CD8-positive, alpha-beta memory T cell (primary cell): ENCODE measurements around the gene MTA1. TPM values are rescaled to one million over a fixed set of nuclear protein-coding genes. Genes with fewer than 3 reads are reported as not detected.

Experiments
- CTCF ChIA-PET: fragments of 350-600 bp; sonication (Branson Sonifier 250); formaldehyde crosslinking; loops from one replicate; lab custom pipeline; 2021; ENCODE audit warnings: antibody characterized with exemption; lab: Charles Lee
- POLR2A ChIA-PET: fragments of 350-600 bp; sonication (Branson Sonifier 250); formaldehyde crosslinking; loops from one replicate; lab custom pipeline; 2021; ENCODE audit warnings: antibody characterized with exemption; lab: Charles Lee
- DNase-seq, 5 donors: peaks; one replicate each; pipeline versions ENCODE4 v3.0.0 to v3.0.0-alpha.2; 2020 to 2022; ENCODE audit warnings: mixed read lengths in 1 of 5
- H3K27ac ChIP-seq: one replicate; pipeline ENCODE4 v1.7.0; 2013; ENCODE audit warnings: low read depth, mild to moderate bottlenecking, low read length, moderate library complexity
- H3K27me3 ChIP-seq: 2 replicates; pipeline ENCODE4 v1.7.0; 2013; ENCODE audit warnings: low read length, mild to moderate bottlenecking; ENCODE audit not compliant: insufficient read depth, poor library complexity, severe bottlenecking
- H3K36me3 ChIP-seq: 2 replicates; pipeline ENCODE4 v1.7.0; 2013; ENCODE audit warnings: mild to moderate bottlenecking, low read length, moderate library complexity; ENCODE audit not compliant: insufficient read depth
- H3K4me1 ChIP-seq: 2 replicates; pipeline ENCODE4 v1.7.0; 2013; ENCODE audit warnings: mild to moderate bottlenecking, low read length, moderate library complexity; ENCODE audit not compliant: insufficient read depth
- H3K4me3 ChIP-seq: 2 replicates; pipeline ENCODE4 v1.7.0; 2013; ENCODE audit warnings: mild to moderate bottlenecking, low read length
- H3K9me3 ChIP-seq: 2 replicates; pipeline ENCODE4 v1.7.0; 2013; ENCODE audit warnings: mild to moderate bottlenecking, low read length
- H3K27ac Mint-ChIP-seq, 8 donors: one replicate each; pipeline ENCODE4 v1.8.0; 2020 to 2021; ENCODE audit warnings: mixed read lengths in 8 of 8, mild to moderate bottlenecking in 6 of 8, inconsistent platforms in 3 of 8, moderate library complexity in 3 of 8
- H3K27me3 Mint-ChIP-seq, 2 donors: one replicate each; pipeline ENCODE4 v1.8.0; 2020 to 2021; ENCODE audit warnings: mixed read lengths in 2 of 2, mild to moderate bottlenecking in 1 of 2, moderate library complexity in 1 of 2
- H3K36me3 Mint-ChIP-seq, 3 donors: one replicate each; pipeline ENCODE4 v1.8.0; 2020 to 2021; ENCODE audit warnings: mixed read lengths in 3 of 3, inconsistent platforms in 1 of 3, mild to moderate bottlenecking in 1 of 3
- H3K4me1 Mint-ChIP-seq, 3 donors: one replicate each; pipeline ENCODE4 v1.8.0; 2020 to 2021; ENCODE audit warnings: mixed read lengths in 3 of 3, inconsistent platforms in 1 of 3, mild to moderate bottlenecking in 1 of 3
- H3K4me3 Mint-ChIP-seq, 7 donors: one replicate each; pipeline ENCODE4 v1.8.0; 2020 to 2021; ENCODE audit warnings: mixed read lengths in 7 of 7, mild to moderate bottlenecking in 6 of 7, moderate library complexity in 4 of 7, inconsistent platforms in 2 of 7
- H3K9me3 Mint-ChIP-seq, 5 donors: one replicate each; pipeline ENCODE4 v1.8.0; 2020 to 2022; ENCODE audit warnings: mixed read lengths in 5 of 5, mild to moderate bottlenecking in 3 of 5, moderate library complexity in 2 of 5, inconsistent platforms in 1 of 5
- polyA plus RNA-seq: library from polyadenylated mRNA; unstranded; fragments of 300-500 nt; fragmentation: Illumina TruSeq; gene quantifications from one replicate; pipeline ENCODE4 v1.2.3, GENCODE V29; 2021
- total RNA-seq, 2 experiments: library from RNA; stranded (reverse); gene quantifications; one replicate each; pipeline ENCODE4 v1.2.3, GENCODE V29; 2021

MTA1 gene
- total and polyA plus RNA-seq, 3 experiments from 2014 or later: 6.1 to 129 (median 124) TPM

GRCh38 chr14:105469456-105470349 is 50.1 kb downstream of the MTA1 start:
- Histone ChIP-seq H3K9me3 (no peaks in the 10 kb centered on the region), H3K27me3 (no peaks in the 10 kb centered on the region), H3K4me1 (peaks cover 7% of the 10 kb centered on the region), H3K36me3 (no peaks in the 10 kb centered on the region), H3K27ac (no peak overlapping the region), H3K4me3 (no peak overlapping the region)
- no peaks in the 10 kb centered on the region for H3K27me3 Mint-ChIP-seq
- ChIA-PET POLR2A (interaction anchor here (0.9 kb wide), 1 partner anchor 20 kb away, joined by 3 read pairs; no protein-coding TSS in a partner anchor), CTCF (interaction anchor here (1.7 to 4.6 kb wide), 4 partner anchors 12 to 99 kb away, joined by 4 to 25 read pairs (median 4); no protein-coding TSS in a partner anchor)
- H3K4me3 Mint-ChIP-seq: no peak overlapping the region
- peaks cover 0 to 10% (median 0%) of the 10 kb centered on the region in 3 donors for H3K4me1 Mint-ChIP-seq
- no peak for DNase-seq
- H3K27ac Mint-ChIP-seq: no peak overlapping the region
- H3K9me3 Mint-ChIP-seq: no peaks in the 10 kb centered on the region
- H3K36me3 Mint-ChIP-seq: peaks cover 0 to 13% (median 0%) of the 10 kb centered on the region in 3 donors

GRCh38 chr14:105470350-105471296 is 51.0 kb downstream of the MTA1 start:
- Histone ChIP-seq H3K4me1 (peaks cover 15% of the 10 kb centered on the region), H3K27me3 (no peaks in the 10 kb centered on the region), H3K4me3 (no peak overlapping the region), H3K9me3 (no peaks in the 10 kb centered on the region), H3K36me3 (no peaks in the 10 kb centered on the region), H3K27ac (no peak overlapping the region)
- Mint-ChIP-seq H3K27me3 (no peaks in the 10 kb centered on the region), H3K4me1 (peaks cover 0 to 13% (median 0%) of the 10 kb centered on the region in 3 donors), H3K9me3 (no peaks in the 10 kb centered on the region), H3K36me3 (peaks cover 0 to 13% (median 0%) of the 10 kb centered on the region in 3 donors), H3K27ac (no peak overlapping the region), H3K4me3 (no peak overlapping the region)
- ChIA-PET POLR2A (no interaction called here), CTCF (interaction anchor here (1.7 to 8.5 kb wide), 4 partner anchors 11 to 100 kb away, joined by 4 to 63 read pairs (median 15); no protein-coding TSS in a partner anchor)
- no peak for DNase-seq

GRCh38 chr14:105471297-105471821 is 51.7 kb downstream of the MTA1 start:
- ChIA-PET POLR2A (no interaction called here), CTCF (interaction anchor here (4.6 to 8.5 kb wide), 2 partner anchors 10 to 18 kb away, joined by 25 to 63 read pairs; no protein-coding TSS in a partner anchor)
- no peaks in the 10 kb centered on the region for H3K9me3 Mint-ChIP-seq
- H3K4me1 Mint-ChIP-seq: peaks cover 0 to 19% (median 0%) of the 10 kb centered on the region in 3 donors
- H3K4me1 ChIP-seq: peaks cover 22% of the 10 kb centered on the region
- no peaks in the 10 kb centered on the region for H3K27me3 ChIP-seq
- H3K27ac Mint-ChIP-seq: no peak overlapping the region
- no peak overlapping the region for H3K4me3 ChIP-seq
- no peak overlapping the region for H3K27ac ChIP-seq
- peaks cover 0 to 13% (median 0%) of the 10 kb centered on the region in 3 donors for H3K36me3 Mint-ChIP-seq
- no peaks in the 10 kb centered on the region for H3K9me3 ChIP-seq
- no peak for DNase-seq
- H3K27me3 Mint-ChIP-seq: no peaks in the 10 kb centered on the region
- H3K4me3 Mint-ChIP-seq: no peak overlapping the region
- no peaks in the 10 kb centered on the region for H3K36me3 ChIP-seq

- H3K36me3 Mint-ChIP-seq: peaks cover 0 to 12% (median 0%) of the 10 kb centered on the region in 3 donors
- H3K4me3 Mint-ChIP-seq: peak overlapping the region in 2 of 7 donors; percentile 14 to 41
Measured at GRCh38 chr14:105471823-105472485, 52.3 kb downstream of the MTA1 start.

GRCh38 chr14:105472486-105472991 is 52.9 kb downstream of the MTA1 start:
- no peaks in the 10 kb centered on the region for H3K36me3 ChIP-seq
- peaks cover 5 to 31% (median 5%) of the 10 kb centered on the region in 3 donors for H3K4me1 Mint-ChIP-seq
- no peak overlapping the region for H3K27ac ChIP-seq
- DNase-seq: peak in 1 of 5 donors; percentile 51
- H3K27ac Mint-ChIP-seq: no peak overlapping the region
- peak overlapping the region in 4 of 7 donors; percentile 14 to 41 (median 30) for H3K4me3 Mint-ChIP-seq
- CTCF ChIA-PET: interaction anchor here (4.6 to 8.5 kb wide), 2 partner anchors 9 to 17 kb away, joined by 25 to 63 read pairs; no protein-coding TSS in a partner anchor
- H3K27me3 Mint-ChIP-seq: peaks cover 0 to 3% of the 10 kb centered on the region in 2 donors
- H3K27me3 ChIP-seq: no peaks in the 10 kb centered on the region
- peaks cover 0 to 8% (median 0%) of the 10 kb centered on the region in 3 donors for H3K36me3 Mint-ChIP-seq
- no peak overlapping the region for H3K4me3 ChIP-seq
- POLR2A ChIA-PET: no interaction called here
- peaks cover 0 to 3% (median 0%) of the 10 kb centered on the region in 5 donors for H3K9me3 Mint-ChIP-seq
- H3K9me3 ChIP-seq: no peaks in the 10 kb centered on the region
- peaks cover 34% of the 10 kb centered on the region for H3K4me1 ChIP-seq

More at GRCh38 chr14:105471823-105472485, 52.3 kb downstream of the MTA1 start:
- Mint-ChIP-seq H3K4me1 (peaks cover 0 to 25% (median 0%) of the 10 kb centered on the region in 3 donors), H3K9me3 (no peaks in the 10 kb centered on the region), H3K27me3 (no peaks in the 10 kb centered on the region), H3K27ac (no peak overlapping the region)
- CTCF ChIA-PET: interaction anchor here (4.6 to 8.5 kb wide), 2 partner anchors 10 to 18 kb away, joined by 25 to 63 read pairs; no protein-coding TSS in a partner anchor
- Histone ChIP-seq H3K4me3 (no peak overlapping the region), H3K27ac (no peak overlapping the region), H3K36me3 (no peaks in the 10 kb centered on the region), H3K9me3 (no peaks in the 10 kb centered on the region), H3K27me3 (no peaks in the 10 kb centered on the region), H3K4me1 (peaks cover 28% of the 10 kb centered on the region)
- no peak for DNase-seq
- POLR2A ChIA-PET: no interaction called here

- H3K27me3 Mint-ChIP-seq: peaks cover 0 to 3% of the 10 kb centered on the region in 2 donors
- H3K36me3 Mint-ChIP-seq: peaks cover 0 to 6% (median 0%) of the 10 kb centered on the region in 3 donors
Measured at GRCh38 chr14:105473033-105473676, 53.5 kb downstream of the MTA1 start.

More at GRCh38 chr14:105473033-105473676, 53.5 kb downstream of the MTA1 start:
- no peaks in the 10 kb centered on the region for H3K9me3 ChIP-seq
- Mint-ChIP-seq H3K27ac (peak overlapping the region in 1 of 8 donors; percentile 58), H3K9me3 (peaks cover 0 to 3% (median 0%) of the 10 kb centered on the region in 5 donors), H3K4me3 (peak overlapping the region in 5 of 7 donors; percentile 51 to 91 (median 71)), H3K4me1 (peaks cover 5 to 32% (median 7%) of the 10 kb centered on the region in 3 donors)
- DNase-seq: no peak
- H3K27me3 ChIP-seq: no peaks in the 10 kb centered on the region
- peak overlapping the region; percentile 38 for H3K27ac ChIP-seq
- no peaks in the 10 kb centered on the region for H3K36me3 ChIP-seq
- POLR2A ChIA-PET: interaction anchor here (1.0 kb wide), 1 partner anchor 17 kb away, joined by 4 read pairs; no protein-coding TSS in a partner anchor
- H3K4me1 ChIP-seq: peaks cover 35% of the 10 kb centered on the region
- CTCF ChIA-PET: interaction anchor here (4.6 to 8.5 kb wide), 2 partner anchors 8 to 17 kb away, joined by 25 to 63 read pairs; no protein-coding TSS in a partner anchor
- H3K4me3 ChIP-seq: peak overlapping the region; percentile 40
